GM12878 (cell line): Measurements from ENCODE around the gene DLX1. TPM values are rescaled to one million over a fixed set of nuclear protein-coding genes. Genes with fewer than 3 reads are reported as not detected.
"Not testable (repeated sequence)": the region's sequence is repeated elsewhere in the genome, so short reads cannot be mapped to it uniquely, and the experiment has no call there.

Experiments
- ATAC-seq: fragments of 200-7000 bp; cut with Tn5 transposase; 3 replicates; pipeline ENCODE4 v1.9.1; 2020; ENCODE audit warnings: mild to moderate bottlenecking, moderate library complexity
- BruUV-seq: library from RNA; stranded (reverse); fragments of 400-500 nt; replicated peaks from 2 replicates; lab custom pipeline; 2021; lab: Mats Ljungman, UMichigan
- CTCF ChIA-PET: fragments of 300-600 bp; sonication (Branson Sonifier 250); formaldehyde crosslinking; extraction: SDS; loops from one replicate; lab custom pipeline; 2021; ENCODE audit warnings: inconsistent platforms; lab: Yijun Ruan, JAX
- POLR2A ChIA-PET: fragments of 350-600 bp; formaldehyde crosslinking; extraction: SDS; loops from one replicate; lab custom pipeline; 2021; ENCODE audit warnings: inconsistent platforms; lab: Charles Lee
- RAD21 ChIA-PET: fragments of 300-600 bp; sonication (Branson Sonifier 250); formaldehyde crosslinking; loops from one replicate; lab custom pipeline; 2023; ENCODE audit warnings: antibody characterized with exemption; ENCODE audit not compliant: unreplicated experiment; lab: Charles Lee
- SMC1A ChIA-PET: fragments of 300-600 bp; sonication (Branson Sonifier 250); formaldehyde crosslinking; loops from one replicate; lab custom pipeline; 2023; ENCODE audit not compliant: unreplicated experiment, uncharacterized antibody; lab: Charles Lee
- DNase-seq: peaks from one replicate; pipeline ENCODE4 v3.0.0-alpha.2; 2011; ENCODE audit warnings: low read depth, low spot score
- FAIRE-seq: peaks from 3 replicates; lab custom pipeline; 2011; peaks lifted over from hg19 to GRCh38; lab: Jason Lieb, UNC
- H2AFZ ChIP-seq: 2 replicates; pipeline ENCODE4 v1.6.0; 2011; ENCODE audit warnings: low read depth, low read length, control low read depth; ENCODE audit not compliant: control insufficient read depth
- H3K27ac ChIP-seq: 2 replicates; pipeline ENCODE4 v1.5.1; 2011; ENCODE audit warnings: control low read depth; ENCODE audit not compliant: control insufficient read depth, insufficient read depth
- H3K27me3 ChIP-seq, 2 experiments: replicated peaks in 1 of 2; 2 replicates each; pipeline versions ENCODE4 v1.6.0 to v1.6.1; 2011; ENCODE audit warnings: low read length in 1 of 2; ENCODE audit not compliant: control insufficient read depth in 2 of 2, insufficient read depth in 2 of 2
- H3K36me3 ChIP-seq, 2 experiments: 2 replicates each; pipeline ENCODE4 v1.5.1; 2011; ENCODE audit warnings: low read length in 1 of 2; ENCODE audit not compliant: control insufficient read depth in 2 of 2, insufficient read depth in 2 of 2
- H3K4me1 ChIP-seq: 2 replicates; pipeline ENCODE4 v1.6.1; 2011; ENCODE audit warnings: mild to moderate bottlenecking, low read length, moderate library complexity, mixed read lengths; ENCODE audit not compliant: control insufficient read depth, insufficient read depth
- H3K4me2 ChIP-seq: 2 replicates; pipeline ENCODE4 v1.6.0; 2011; ENCODE audit warnings: control low read depth; ENCODE audit not compliant: control insufficient read depth, insufficient read depth
- H3K4me3 ChIP-seq: fragments of 200-600 bp; sonication (generic); 2 replicates; pipeline ENCODE4 v1.5.1; 2016
- H3K79me2 ChIP-seq: 2 replicates; pipeline ENCODE4 v1.6.0; 2011; ENCODE audit warnings: low read length; ENCODE audit not compliant: control insufficient read depth, insufficient read depth
- H3K9ac ChIP-seq: 2 replicates; pipeline ENCODE4 v1.8.0; 2011; ENCODE audit warnings: low read length, control low read depth, mixed read lengths; ENCODE audit not compliant: control insufficient read depth, insufficient read depth
- H3K9me3 ChIP-seq: replicated peaks from 3 replicates; pipeline ENCODE4 v1.5.1; 2011; ENCODE audit warnings: mild to moderate bottlenecking, low read length; ENCODE audit not compliant: control insufficient read depth, insufficient read depth
- H4K20me1 ChIP-seq: 2 replicates; pipeline ENCODE4 v1.6.0; 2011; ENCODE audit not compliant: control insufficient read depth, insufficient read depth
- ASH2L ChIP-seq: fragments of 300-600, 200-600 bp; sonication (generic); IDR thresholded peaks from 2 replicates; pipeline ENCODE4 v1.6.1; 2017; ENCODE audit warnings: low read depth, mild to moderate bottlenecking, borderline replicate concordance
- NRF1 ChIP-seq: conservative IDR thresholded peaks from 2 replicates; pipeline ENCODE4 v1.6.1; 2011; ENCODE audit warnings: mild to moderate bottlenecking, low read depth, low read length, improper control_type of control experiment
- WGBS: methylation state at CpG from one replicate; pipeline ENCODE4 v1.1.6; 2016; ENCODE audit warnings: low lambda C conversion rate; ENCODE audit not compliant: insufficient replicate concordance, insufficient coverage; ENCODE audit errors: missing lambda C conversion rate; 5-methylcytosine and 5-hydroxymethylcytosine counted together
- in situ Hi-C: fragments of 300-500 bp; cut with MboI; formaldehyde crosslinking; loops from 9 replicates; pipeline ENCODE4 v1.14.3; 2018; ENCODE audit warnings: mixed read lengths
- intact Hi-C: fragments of 100-400 bp; cut with micrococcal nuclease; formaldehyde crosslinking; loops from one replicate; pipeline ENCODE4 v1.14.2; 2022; ENCODE audit not compliant: unreplicated experiment
- polyA plus RNA-seq, 11 experiments: library from polyadenylated mRNA; depleted of rRNA in 4 of 11; unstranded in 6 of 11; stranded (reverse) in 5 of 11; fragments of >200 nt; fragmentation: Nextera tagmentation in 4 of 11; fragmentation: Illumina TruSeq in 1 of 11; extraction: Ambion mirVana in 4 of 11; extraction: Trizol in 1 of 11; gene quantifications; 1 replicate in 1 of 11; 2 replicates in 10 of 11; pipeline versions ENCODE4 v1.2.1 to v1.2.3, GENCODE V29; 2011 to 2016; ENCODE audit warnings: inconsistent platforms in 2 of 11, missing spikeins in 2 of 11, low read depth in 1 of 11
- total RNA-seq, 4 experiments: library from RNA; depleted of rRNA in 3 of 4; stranded (reverse); fragments of >200 nt in 3 of 4; fragmentation: Illumina TruSeq in 1 of 4; extraction: Trizol in 1 of 4; gene quantifications; 2 replicates each; pipeline versions ENCODE4 v1.2.1 to v1.2.3, GENCODE V29; 2013 to 2021

The DLX1 gene
- total and polyA plus RNA-seq, 10 of the 15 experiments (the other 5 are each of a cell fraction or from before 2014, with no cell fraction given), result 0.06 TPM; not detected in 9

- Histone ChIP-seq H3K9ac (no peak overlapping the region), H3K27me3 (0 out of 4 replicates have a peak, but pooled peaks cover 0 to 2% of the 10 kb centered on the region in 2 experiments), H4K20me1 (no peaks in the 10 kb centered on the region), H3K79me2 (no peaks in the 10 kb centered on the region), H3K4me1 (no peaks in the 10 kb centered on the region), H3K4me2 (no peak overlapping the region), H2AFZ (no peak overlapping the region), H3K36me3 (no peaks in the 10 kb centered on the region), H3K27ac (no peak overlapping the region), H3K4me3 (no peak overlapping the region), H3K9me3 (no peaks in the 10 kb centered on the region)
- no peak for FAIRE-seq
- in situ Hi-C loops (no loop called here), intact Hi-C loops (no loop called here)
- WGBS, result 7% methylated on average over 2 of the region's 2 CpGs
- SMC1A ChIA-PET, result no interaction called here
- RAD21 ChIA-PET, result no interaction called here
- no peak for DNase-seq
- BruUV-seq, result no TSS peak
- CTCF ChIA-PET, result no interaction called here
- POLR2A ChIA-PET, result no interaction called here
- no peak for ATAC-seq
- TF ChIP-seq NRF1, result no peak
- TF ChIP-seq ASH2L, result no peak
Observed at GRCh38 chr2:172137943-172138342, 52.6 kb downstream of the DLX1 start.

GRCh38 chr2:172138727-172139126, 53.4 kb downstream of the DLX1 start:
- in situ Hi-C loops, H3K9me3 ChIP-seq, H3K27me3 ChIP-seq, H3K4me3 ChIP-seq, CTCF ChIA-PET, H3K79me2 ChIP-seq, H4K20me1 ChIP-seq, H3K4me1 ChIP-seq, H3K27ac ChIP-seq, intact Hi-C loops, H2AFZ ChIP-seq, POLR2A ChIA-PET, H3K36me3 ChIP-seq, H3K4me2 ChIP-seq, FAIRE-seq, ATAC-seq, H3K9ac ChIP-seq, BruUV-seq, DNase-seq: not testable (repeated sequence)
- ChIA-PET RAD21 (interaction anchor here (0.6 kb wide), 1 partner anchor 1945 kb away, joined by 3 read pairs; no protein-coding TSS in a partner anchor), SMC1A (interaction anchor here (0.6 kb wide), 1 partner anchor 8 kb away, joined by 4 read pairs; no protein-coding TSS in a partner anchor)
- 10% methylated on average over 1 of the region's 1 CpG for WGBS

Other genes starting within 250 kb of the DLX1 start
- 33.4 and 37.9 TPM in 2 replicates for gene SLC25A12, start 191.3 kb upstream of the DLX1 start, total RNA-seq (2014; rRNA removed)
- gene SLC25A12, start 191.3 kb upstream of the DLX1 start, total RNA-seq (2014; rRNA removed; fragmentation: Illumina TruSeq; extraction: Trizol), result 34.7 and 35.6 TPM in 2 replicates
- gene SLC25A12, start 191.3 kb upstream of the DLX1 start, total RNA-seq (2021), result 28.1 and 31.0 TPM in 2 replicates
- 50.0 and 54.9 TPM in 2 replicates for gene SLC25A12, start 191.3 kb upstream of the DLX1 start, polyA plus RNA-seq (2011; rRNA removed)
- 36.4 and 41.5 TPM in 2 replicates for gene SLC25A12, start 191.3 kb upstream of the DLX1 start, polyA plus RNA-seq (2014; fragmentation: Illumina TruSeq; extraction: Trizol)
- gene SLC25A12, start 191.3 kb upstream of the DLX1 start, polyA plus RNA-seq (2014; fragmentation: Nextera tagmentation; extraction: Ambion mirVana), result 10 to 100 TPM; 20.9 to 27.4 TPM
- gene SLC25A12, start 191.3 kb upstream of the DLX1 start, polyA plus RNA-seq (2014; rRNA removed), result 28.7 and 34.4 TPM in 2 replicates
- 10 to 100 TPM; 31.1 to 32.5 TPM for gene SLC25A12, start 191.3 kb upstream of the DLX1 start, polyA plus RNA-seq (2016; fragmentation: Nextera tagmentation; extraction: Ambion mirVana)
- gene HAT1, start 163.0 kb upstream of the DLX1 start, total RNA-seq (2014; rRNA removed), result 60.0 and 72.8 TPM in 2 replicates
- 89.9 and 93.9 TPM in 2 replicates for gene HAT1, start 163.0 kb upstream of the DLX1 start, total RNA-seq (2014; rRNA removed; fragmentation: Illumina TruSeq; extraction: Trizol)
- 65.2 and 66.9 TPM in 2 replicates for gene HAT1, start 163.0 kb upstream of the DLX1 start, total RNA-seq (2021)
- gene HAT1, start 163.0 kb upstream of the DLX1 start, polyA plus RNA-seq (2011; rRNA removed), result 125 and 202 TPM in 2 replicates
- 135 and 167 TPM in 2 replicates for gene HAT1, start 163.0 kb upstream of the DLX1 start, polyA plus RNA-seq (2014; fragmentation: Illumina TruSeq; extraction: Trizol)
- 100 to 1,000 TPM; 177 to 190 TPM for gene HAT1, start 163.0 kb upstream of the DLX1 start, polyA plus RNA-seq (2014; fragmentation: Nextera tagmentation; extraction: Ambion mirVana)
- gene HAT1, start 163.0 kb upstream of the DLX1 start, polyA plus RNA-seq (2014; rRNA removed), result 76.9 and 98.5 TPM in 2 replicates
- 100 to 1,000 TPM; 201 to 225 TPM for gene HAT1, start 163.0 kb upstream of the DLX1 start, polyA plus RNA-seq (2016; fragmentation: Nextera tagmentation; extraction: Ambion mirVana)
- gene METAP1D, start 85.6 kb upstream of the DLX1 start, total RNA-seq (2014; rRNA removed), result 5.6 and 7.2 TPM in 2 replicates
- 7.9 and 10.5 TPM in 2 replicates for gene METAP1D, start 85.6 kb upstream of the DLX1 start, total RNA-seq (2014; rRNA removed; fragmentation: Illumina TruSeq; extraction: Trizol)
- 4.5 and 6.3 TPM in 2 replicates for gene METAP1D, start 85.6 kb upstream of the DLX1 start, total RNA-seq (2021)
- 11.8 and 16.8 TPM in 2 replicates for gene METAP1D, start 85.6 kb upstream of the DLX1 start, polyA plus RNA-seq (2011; rRNA removed)
- 9.3 and 12.5 TPM in 2 replicates for gene METAP1D, start 85.6 kb upstream of the DLX1 start, polyA plus RNA-seq (2014; fragmentation: Illumina TruSeq; extraction: Trizol)
- 1 to 10 TPM; 4.6 to 5.9 TPM for gene METAP1D, start 85.6 kb upstream of the DLX1 start, polyA plus RNA-seq (2014; fragmentation: Nextera tagmentation; extraction: Ambion mirVana)
- gene METAP1D, start 85.6 kb upstream of the DLX1 start, polyA plus RNA-seq (2014; rRNA removed), result 7.7 TPM in 2 replicates
- 10 to 100 TPM; 10.9 to 12.1 TPM for gene METAP1D, start 85.6 kb upstream of the DLX1 start, polyA plus RNA-seq (2016; fragmentation: Nextera tagmentation; extraction: Ambion mirVana)
- gene DLX2, start 17.4 kb downstream of the DLX1 start, total RNA-seq (2014; rRNA removed), result not detected in 2 replicates
- not detected in 2 replicates for gene DLX2, start 17.4 kb downstream of the DLX1 start, total RNA-seq (2014; rRNA removed; fragmentation: Illumina TruSeq; extraction: Trizol)
- not detected in 2 replicates for gene DLX2, start 17.4 kb downstream of the DLX1 start, total RNA-seq (2021)
- gene DLX2, start 17.4 kb downstream of the DLX1 start, polyA plus RNA-seq (2011; rRNA removed), result not detected in 2 replicates
- gene DLX2, start 17.4 kb downstream of the DLX1 start, polyA plus RNA-seq (2014; fragmentation: Illumina TruSeq; extraction: Trizol), result 0.03 TPM in 1 of 2 replicates, not detected in the other
- not detected for gene DLX2, start 17.4 kb downstream of the DLX1 start, polyA plus RNA-seq (2014; fragmentation: Nextera tagmentation; extraction: Ambion mirVana)
- not detected in 2 replicates for gene DLX2, start 17.4 kb downstream of the DLX1 start, polyA plus RNA-seq (2014; rRNA removed)
- not detected for gene DLX2, start 17.4 kb downstream of the DLX1 start, polyA plus RNA-seq (2016; fragmentation: Nextera tagmentation; extraction: Ambion mirVana)